Measurements from ENCODE around the gene WNT6. TPM values are rescaled to one million over a fixed set of nuclear protein-coding genes. Genes with fewer than 3 reads are reported as not detected.

The WNT6 gene
- total and polyA plus RNA-seq, 10 of the 15 experiments (the other 5 are each of a cell fraction or from before 2014, with no cell fraction given) = 0.11 to 0.44 (median 0.22) TPM; not detected in 5

GRCh38 chr2:218882866-218883366 lies 23.3 kb downstream of the WNT6 start:
- 86% methylated on average over 4 of the region's 4 CpGs for WGBS (ENCODE audit: insufficient coverage, insufficient replicate concordance, low lambda C conversion rate, missing lambda C conversion rate)
- peaks cover 62% of the 10 kb centered on the region for H3K4me1 ChIP-seq (ENCODE audit: control insufficient read depth, insufficient read depth, low read length)
- H3K4me2 ChIP-seq (ENCODE audit: control insufficient read depth, insufficient read depth) = peak overlapping the region; percentile 84
- TF ChIP-seq MYB (IDR thresholded peaks at IDR 0.05; ENCODE audit: borderline replicate concordance, low read depth, low read length) (no peak), SMARCA5 (IDR thresholded peaks at IDR 0.05) (peak; percentile 16; the same call in 1 of the 2 replicates), HDGF (IDR thresholded peaks at IDR 0.05) (0 out of 2 replicates have a peak, but pooled peaks have one; percentile 39), RELB (IDR thresholded peaks at IDR 0.05; ENCODE audit: low read depth) (0 out of 2 replicates have a peak, but pooled peaks have one; percentile 10), NFYA (IDR thresholded peaks at IDR 0.05; ENCODE audit: borderline replicate concordance, low read depth, low read length) (no peak), IKZF1 (conservative IDR thresholded peaks at IDR 0.05) (peak; percentile 31; the same call in 1 of the 2 replicates), MLLT1 (IDR thresholded peaks at IDR 0.05) (peak; percentile 57)
- H3K4me3 ChIP-seq = peak overlapping the region; percentile 96
- in situ Hi-C loops (cut with MboI) = no loop called here
- ChIA-PET POLR2A (interaction anchor here (1.1 to 10.6 kb wide), 2 partner anchors 12 to 592 kb away, joined by 4 to 360 read pairs; no protein-coding TSS in a partner anchor), CTCF (interaction anchor here (21.9 kb wide), 1 partner anchor 18 kb away, joined by 1364 read pairs; no protein-coding TSS in a partner anchor), SMC1A (ENCODE audit: uncharacterized antibody, unreplicated experiment) (interaction anchor here (15.8 kb wide), 1 partner anchor 13 kb away, joined by 780 read pairs; no protein-coding TSS in a partner anchor), RAD21 (ENCODE audit: unreplicated experiment) (interaction anchor here (0.5 to 16.0 kb wide), 3 partner anchors 12 to 295 kb away, joined by 3 to 871 read pairs (median 3); partner anchors contain the start of genes BCS1L and ZNF142)
- intact Hi-C loops (cut with micrococcal nuclease; ENCODE audit: unreplicated experiment) = no loop called here
- DNase-seq (ENCODE audit: low read depth, low spot score) = no peak
- H4K20me1 ChIP-seq (ENCODE audit: control insufficient read depth, insufficient read depth) = no peaks in the 10 kb centered on the region
- peaks cover 0 to 5% of the 10 kb centered on the region in 2 experiments; a peak in 1 of 4 replicates for H3K36me3 ChIP-seq (ENCODE audit: control insufficient read depth in 2 of 2, insufficient read depth in 2 of 2, low read length in 1 of 2)
- H3K27me3 ChIP-seq (replicated peaks in 1 of 2; ENCODE audit: control insufficient read depth in 2 of 2, insufficient read depth in 2 of 2, low read length in 1 of 2) = no peaks in the 10 kb centered on the region
- no peak overlapping the region for H2AFZ ChIP-seq (ENCODE audit: control insufficient read depth, low read depth, low read length)
- H3K79me2 ChIP-seq (ENCODE audit: control insufficient read depth, insufficient read depth, low read length) = peaks cover 67% of the 10 kb centered on the region
- peak overlapping the region; percentile 67 for H3K9ac ChIP-seq (ENCODE audit: control insufficient read depth, insufficient read depth, low read length)
- no peak for FAIRE-seq
- no peak for ATAC-seq
- no TSS peak for BruUV-seq (replicated peaks)
- no peaks in the 10 kb centered on the region for H3K9me3 ChIP-seq (replicated peaks; ENCODE audit: control insufficient read depth, insufficient read depth, low read length)
- H3K27ac ChIP-seq (ENCODE audit: control insufficient read depth, insufficient read depth) = peak overlapping the region; percentile 65
